Smooth muscle cell (in vitro differentiated cells): Measurements from ENCODE around the gene ATP9B. TPM values are rescaled to one million over a fixed set of nuclear protein-coding genes. Genes with fewer than 3 reads are reported as not detected.
"Not testable (repeated sequence)": the region's sequence is repeated elsewhere in the genome, so short reads cannot be mapped to it uniquely, and the experiment has no call there.

Experiments
- DNase-seq: peaks from one replicate; lab custom pipeline; 2025; ENCODE audit not compliant: unreplicated experiment; lab: John Stamatoyannopoulos, UW
- H2AFZ ChIP-seq: fragments of 200-600 bp; sonication (generic); 2 replicates; pipeline ENCODE4 v1.6.0; 2016; ENCODE audit warnings: antibody characterized with exemption, low read depth, mild to moderate bottlenecking
- H3F3A ChIP-seq: fragments of 200-600 bp; sonication (generic); 2 replicates; pipeline ENCODE4 v1.6.0; 2017; ENCODE audit warnings: antibody characterized with exemption, low read depth
- H3K27ac ChIP-seq: fragments of 200-600 bp; sonication (generic); 2 replicates; pipeline ENCODE4 v1.5.1; 2016; ENCODE audit warnings: low read depth, mild to moderate bottlenecking
- H3K27me3 ChIP-seq: fragments of 200-600 bp; sonication (generic); 2 replicates; pipeline ENCODE4 v1.6.1; 2016; ENCODE audit warnings: low read depth, mild to moderate bottlenecking
- H3K36me3 ChIP-seq: fragments of 200-600 bp; sonication (generic); 2 replicates; pipeline ENCODE4 v1.5.1; 2016; ENCODE audit warnings: low read depth
- H3K4me1 ChIP-seq: fragments of 200-600 bp; sonication (generic); 2 replicates; pipeline ENCODE4 v1.5.1; 2016; ENCODE audit warnings: low read depth
- H3K4me2 ChIP-seq: fragments of 200-600 bp; sonication (generic); 2 replicates; pipeline ENCODE4 v1.6.0; 2016; ENCODE audit warnings: mild to moderate bottlenecking
- H3K4me3 ChIP-seq: fragments of 200-600 bp; sonication (generic); 2 replicates; pipeline ENCODE4 v1.5.1; 2016; ENCODE audit warnings: mild to moderate bottlenecking
- H3K79me2 ChIP-seq: fragments of 200-600 bp; sonication (generic); 2 replicates; pipeline ENCODE4 v1.6.0; 2016; ENCODE audit warnings: low read depth, mild to moderate bottlenecking
- H3K9ac ChIP-seq: fragments of 200-600 bp; sonication (generic); 2 replicates; pipeline ENCODE4 v1.6.0; 2016; ENCODE audit warnings: low read depth
- H3K9me3 ChIP-seq: fragments of 200-600 bp; sonication (generic); replicated peaks from 2 replicates; pipeline ENCODE4 v1.5.1; 2016; ENCODE audit warnings: low read depth
- H4K20me1 ChIP-seq: fragments of 200-600 bp; sonication (generic); 2 replicates; pipeline ENCODE4 v1.6.0; 2016; ENCODE audit warnings: low read depth
- CTCF ChIP-seq: fragments of 200-600 bp; sonication (generic); IDR thresholded peaks from 2 replicates; pipeline ENCODE4 v1.5.1; 2017; ENCODE audit warnings: borderline replicate concordance, mild to moderate bottlenecking, antibody characterized with exemption; ENCODE audit not compliant: insufficient read depth, poor library complexity, severe bottlenecking
- WGBS: methylation state at CpG from one replicate; pipeline ENCODE4 v1.1.7; 2016; ENCODE audit warnings: low lambda C conversion rate; 5-methylcytosine and 5-hydroxymethylcytosine counted together
- polyA plus RNA-seq: library from polyadenylated mRNA; unstranded; fragments of >200 nt; fragmentation: Nextera tagmentation; extraction: Ambion mirVana; gene quantifications from 2 replicates; pipeline ENCODE4 v1.2.1, GENCODE V29; 2016
- total RNA-seq: library from RNA; depleted of rRNA; stranded (reverse); fragments of >200 nt; gene quantifications from 2 replicates; pipeline ENCODE4 v1.2.3, GENCODE V29; 2014

Gene ATP9B
- total and polyA plus RNA-seq, 2 experiments from 2014 or later: 6.1 to 16.4 TPM

- Histone ChIP-seq H3K36me3 (no peaks in the 10 kb centered on the region), H2AFZ (no peak overlapping the region), H3K4me3 (no peak overlapping the region), H3K4me1 (no peaks in the 10 kb centered on the region), H3F3A (no peaks in the 10 kb centered on the region), H4K20me1 (no peaks in the 10 kb centered on the region), H3K9ac (no peak overlapping the region), H3K79me2 (no peaks in the 10 kb centered on the region), H3K27ac (no peak overlapping the region), H3K27me3 (no peaks in the 10 kb centered on the region), H3K9me3 (no peaks in the 10 kb centered on the region), H3K4me2 (no peak overlapping the region)
- DNase-seq: no peak
- no peak for TF ChIP-seq CTCF
- 95% methylated on average over 8 of the region's 8 CpGs for WGBS
Measured at GRCh38 chr18:79260023-79260422, 190.8 kb downstream of the ATP9B start.

GRCh38 chr18:79260510-79260909, 191.3 kb downstream of the ATP9B start:
- TF ChIP-seq CTCF: no peak
- H3K27me3 ChIP-seq: no peaks in the 10 kb centered on the region
- H2AFZ ChIP-seq: no peak overlapping the region
- no peaks in the 10 kb centered on the region for H3K79me2 ChIP-seq
- H3K9ac ChIP-seq: no peak overlapping the region
- no peak overlapping the region for H3K27ac ChIP-seq
- no peaks in the 10 kb centered on the region for H4K20me1 ChIP-seq
- H3K36me3 ChIP-seq: no peaks in the 10 kb centered on the region
- no peaks in the 10 kb centered on the region for H3F3A ChIP-seq
- no peaks in the 10 kb centered on the region for H3K9me3 ChIP-seq
- H3K4me1 ChIP-seq: no peaks in the 10 kb centered on the region
- no peak overlapping the region for H3K4me2 ChIP-seq
- DNase-seq: no peak
- no peak overlapping the region for H3K4me3 ChIP-seq
- WGBS: 92% methylated on average over 1 of the region's 1 CpG

DNA sequence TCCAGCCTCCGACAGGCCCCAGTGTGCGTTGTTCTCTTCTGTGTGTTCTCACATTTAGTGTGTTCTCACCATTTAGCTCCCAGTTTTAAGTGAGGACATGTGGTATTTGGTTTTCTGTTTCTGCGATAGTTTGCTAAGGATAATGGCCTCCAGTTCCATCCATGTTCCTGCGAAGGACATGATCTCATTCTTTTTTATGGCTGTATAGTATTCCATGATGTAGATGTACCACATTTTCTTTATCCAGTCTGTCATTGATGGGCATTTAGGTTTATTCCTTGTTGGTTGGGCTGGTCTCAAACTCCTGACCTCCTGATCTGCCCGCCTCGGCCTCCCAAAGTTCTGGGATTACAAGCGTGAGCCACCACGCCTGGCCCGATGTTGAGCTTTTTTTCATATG, 195.9 kb downstream of the ATP9B start:
- H3K9ac ChIP-seq, H3K27me3 ChIP-seq, H3K27ac ChIP-seq, DNase-seq, H3K79me2 ChIP-seq, H3K36me3 ChIP-seq, H3K9me3 ChIP-seq, H3K4me1 ChIP-seq, H3K4me2 ChIP-seq, H4K20me1 ChIP-seq, H3K4me3 ChIP-seq, H2AFZ ChIP-seq, H3F3A ChIP-seq: not testable (repeated sequence)
- WGBS: 99% methylated on average over 9 of the region's 9 CpGs

DNA sequence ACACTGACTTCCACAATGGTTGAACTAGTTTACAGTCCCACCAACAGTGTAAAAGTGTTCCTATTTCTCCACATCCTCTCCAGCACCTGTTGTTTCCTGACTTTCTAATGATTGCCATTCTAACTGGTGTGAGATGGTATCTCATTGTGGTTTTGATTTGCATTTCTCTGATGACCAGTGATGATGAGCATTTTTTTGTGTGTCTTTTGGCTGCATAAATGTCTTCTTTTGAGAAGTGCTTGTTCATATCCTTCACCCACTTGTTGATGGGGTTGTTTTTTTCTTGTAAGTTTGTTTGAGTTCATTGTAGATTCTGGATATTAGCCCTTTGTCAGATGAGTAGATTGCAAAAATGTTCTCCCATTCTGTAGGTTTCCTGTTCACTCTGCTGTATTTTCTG, 202.6 kb downstream of the ATP9B start:
- not testable (repeated sequence) for H2AFZ ChIP-seq, H3K9ac ChIP-seq, DNase-seq, H3K4me3 ChIP-seq, H3K79me2 ChIP-seq, H3K36me3 ChIP-seq, H3K27me3 ChIP-seq, H3K4me2 ChIP-seq, H3K27ac ChIP-seq, H3K4me1 ChIP-seq, H3F3A ChIP-seq, H3K9me3 ChIP-seq, H4K20me1 ChIP-seq

DNA sequence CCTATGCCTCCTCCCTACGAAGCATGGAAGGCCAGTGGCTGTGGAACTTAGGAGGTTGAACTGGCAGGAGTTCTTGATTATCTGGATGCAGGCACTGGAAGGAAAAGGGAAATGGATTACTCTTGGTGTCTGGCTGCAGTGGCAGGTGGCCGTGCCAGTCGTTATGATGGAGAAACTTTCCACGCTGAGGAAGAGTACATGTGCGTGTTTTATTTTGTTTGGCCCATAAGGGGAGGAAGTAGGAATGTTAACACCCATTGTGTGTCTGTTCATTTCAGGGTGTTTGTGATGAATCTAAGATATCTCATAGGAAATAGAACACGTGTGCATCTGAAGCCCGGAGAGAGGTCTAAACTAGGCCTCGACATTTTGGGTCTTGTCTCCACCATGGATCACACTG, 203.7 kb downstream of the ATP9B start:
- Histone ChIP-seq H3K27ac (no peak overlapping the region), H3K79me2 (no peaks in the 10 kb centered on the region), H3K9me3 (no peaks in the 10 kb centered on the region), H4K20me1 (no peaks in the 10 kb centered on the region), H2AFZ (no peak overlapping the region), H3K4me2 (no peak overlapping the region), H3K4me1 (no peaks in the 10 kb centered on the region), H3K4me3 (no peak overlapping the region), H3K36me3 (no peaks in the 10 kb centered on the region), H3K9ac (no peak overlapping the region), H3K27me3 (no peaks in the 10 kb centered on the region), H3F3A (no peaks in the 10 kb centered on the region)
- no peak for DNase-seq
- 98% methylated on average over 8 of the region's 8 CpGs for WGBS
- TF ChIP-seq CTCF: no peak
